ENCODE measurements around the gene CLDN10.
A peak's percentile ranks its signal among the peaks of the same experiment; 100 is the strongest.

Gene CLDN10

GRCh38 chr13:95614641-95615245 is 62.2 kb downstream of the CLDN10 start:
- TF ChIP-seq CTCF (IDR thresholded peaks at IDR 0.05; ENCODE audit: low read depth, low read length) (no peak), MYC (IDR thresholded peaks at IDR 0.05; ENCODE audit: low read depth, low read length) (no peak), POLR2A (IDR thresholded peaks at IDR 0.05; ENCODE audit: extremely low read depth, insufficient read length) (no peak), MAX (IDR thresholded peaks at IDR 0.05; ENCODE audit: low read depth, low read length) (no peak)
- DNase-seq (ENCODE audit: low read depth): no peak
- no peak overlapping the region for H3K4me3 ChIP-seq (ENCODE audit: low read depth, low read length)

GRCh38 chr13:95615539-95615938 is 63.0 kb downstream of the CLDN10 start:
- no peak for TF ChIP-seq MYC (IDR thresholded peaks at IDR 0.05; ENCODE audit: low read depth, low read length)
- DNase-seq (ENCODE audit: low read depth): no peak
- H3K4me3 ChIP-seq (ENCODE audit: low read depth, low read length): no peak overlapping the region

GRCh38 chr13:95620030-95620824 is 67.7 kb downstream of the CLDN10 start:
- H3K4me3 ChIP-seq (ENCODE audit: low read depth, low read length): no peak overlapping the region
- peak; percentile 17 for DNase-seq (ENCODE audit: low read depth)
- TF ChIP-seq POLR2A (IDR thresholded peaks at IDR 0.05; ENCODE audit: extremely low read depth, insufficient read length) (no peak), CTCF (IDR thresholded peaks at IDR 0.05; ENCODE audit: low read depth, low read length) (no peak), MAX (IDR thresholded peaks at IDR 0.05; ENCODE audit: low read depth, low read length) (no peak), MYC (IDR thresholded peaks at IDR 0.05; ENCODE audit: low read depth, low read length) (no peak)

GRCh38 chr13:95620825-95621498 is 68.4 kb downstream of the CLDN10 start:
- DNase-seq (ENCODE audit: low read depth): no peak
- TF ChIP-seq CTCF (IDR thresholded peaks at IDR 0.05; ENCODE audit: low read depth, low read length) (no peak), MAX (IDR thresholded peaks at IDR 0.05; ENCODE audit: low read depth, low read length) (no peak), POLR2A (IDR thresholded peaks at IDR 0.05; ENCODE audit: extremely low read depth, insufficient read length) (no peak), MYC (IDR thresholded peaks at IDR 0.05; ENCODE audit: low read depth, low read length) (no peak)
- H3K4me3 ChIP-seq (ENCODE audit: low read depth, low read length): no peak overlapping the region

GRCh38 chr13:95623141-95623540 is 70.6 kb downstream of the CLDN10 start:
- no peak overlapping the region for H3K4me3 ChIP-seq (ENCODE audit: low read depth, low read length)
- no peak for DNase-seq (ENCODE audit: low read depth)
- no peak for TF ChIP-seq POLR2A (IDR thresholded peaks at IDR 0.05; ENCODE audit: extremely low read depth, insufficient read length)
- no peak for TF ChIP-seq MYC (IDR thresholded peaks at IDR 0.05; ENCODE audit: low read depth, low read length)
- no peak for TF ChIP-seq CTCF (IDR thresholded peaks at IDR 0.05; ENCODE audit: low read depth, low read length)
- no peak for TF ChIP-seq MAX (IDR thresholded peaks at IDR 0.05; ENCODE audit: low read depth, low read length)

- peak; percentile 58 for TF ChIP-seq CTCF (IDR thresholded peaks at IDR 0.05; ENCODE audit: low read depth, low read length)
- TF ChIP-seq POLR2A (IDR thresholded peaks at IDR 0.05; ENCODE audit: extremely low read depth, insufficient read length): no peak
- no peak for TF ChIP-seq MAX (IDR thresholded peaks at IDR 0.05; ENCODE audit: low read depth, low read length)
- peak; percentile 69 for DNase-seq (ENCODE audit: low read depth)
- H3K4me3 ChIP-seq (ENCODE audit: low read depth, low read length): no peak overlapping the region
Measured at GRCh38 chr13:95624020-95624419, 71.5 kb downstream of the CLDN10 start.

All from NB4 (cell line).